SIG-M5 treated with dmso at 0.1 percent for 504 hours (cell line): ENCODE data around the gene ZBTB2.
"Not testable (repeated sequence)": the region's sequence is repeated elsewhere in the genome, so short reads cannot be mapped to it uniquely, and the experiment has no call there.

Experiments used
- DNase-seq: peaks from one replicate; lab custom pipeline; 2025; ENCODE audit not compliant: unreplicated experiment; lab: John Stamatoyannopoulos, UW

ZBTB2 gene

GRCh38 chr6:151374036-151374683 is 17.2 kb downstream of the ZBTB2 start:
- DNase-seq, result no peak

- no peak for DNase-seq
These were observed 19.2 kb downstream of the ZBTB2 start for GRCh38 chr6:151372164-151372563.

- no peak for DNase-seq
These were observed 20.8 kb downstream of the ZBTB2 start for GRCh38 chr6:151370509-151371078.

GRCh38 chr6:151365233-151365632 is 26.1 kb downstream of the ZBTB2 start:
- DNase-seq, result no peak

GRCh38 chr6:151359486-151359885 is 31.9 kb downstream of the ZBTB2 start:
- DNase-seq, result no peak

GRCh38 chr6:151358475-151358874 is 32.9 kb downstream of the ZBTB2 start:
- no peak for DNase-seq

- no peak for DNase-seq
These were observed 33.5 kb downstream of the ZBTB2 start for GRCh38 chr6:151357758-151358436.

- DNase-seq, result not testable (repeated sequence)
These were observed 34.4 kb downstream of the ZBTB2 start for GRCh38 chr6:151356983-151357382.

GRCh38 chr6:151353795-151354194 is 37.6 kb downstream of the ZBTB2 start:
- no peak for DNase-seq

GRCh38 chr6:151352410-151353396 is 38.7 kb downstream of the ZBTB2 start:
- DNase-seq, result no peak

- no peak for DNase-seq
These were observed 39.6 kb downstream of the ZBTB2 start for GRCh38 chr6:151351731-151352130.

GRCh38 chr6:151351146-151351700 is 40.1 kb downstream of the ZBTB2 start:
- DNase-seq, result no peak

GRCh38 chr6:151350442-151351145 is 40.8 kb downstream of the ZBTB2 start:
- no peak for DNase-seq

- peak; percentile 57 for DNase-seq
These were observed 41.6 kb downstream of the ZBTB2 start for GRCh38 chr6:151349651-151350270.

GRCh38 chr6:151342750-151343149 is 48.6 kb downstream of the ZBTB2 start:
- DNase-seq, result not testable (repeated sequence)

GRCh38 chr6:151341476-151342195 is 49.7 kb downstream of the ZBTB2 start:
- no peak for DNase-seq

GRCh38 chr6:151340219-151340978 is 51.0 kb downstream of the ZBTB2 start:
- no peak for DNase-seq

GRCh38 chr6:151339369-151339768 is 52.0 kb downstream of the ZBTB2 start:
- DNase-seq, result no peak
